WTC11 (cell line): ENCODE results near the gene TIMM29. TPM values are rescaled to one million over a fixed set of nuclear protein-coding genes. Genes with fewer than 3 reads are reported as not detected.

Source experiments
- ATAC-seq: fragments of 200-7000 bp; cut with Tn5 transposase; 2 replicates; pipeline ENCODE4 v1.10.0; 2021; ENCODE audit warnings: mild to moderate bottlenecking, moderate library complexity
- Bru-seq: library from RNA; stranded (reverse); fragments of 400-500 nt; gene quantifications from one replicate; lab custom pipeline; 2021; lab: Mats Ljungman, UMichigan
- CTCF ChIA-PET: fragments of 300-600 bp; sonication (Branson Sonifier 250); formaldehyde crosslinking; loops from one replicate; lab custom pipeline; 2021; ENCODE audit warnings: antibody characterized with exemption; lab: Charles Lee
- POLR2A ChIA-PET: fragments of 350-600 bp; sonication (Branson Sonifier 250); formaldehyde crosslinking; loops from one replicate; lab custom pipeline; 2021; ENCODE audit warnings: antibody characterized with exemption; lab: Charles Lee
- DNase-seq: peaks from one replicate; pipeline ENCODE4 v3.0.0; 2021; ENCODE audit warnings: low spot score
- H3K27ac Mint-ChIP-seq: 2 replicates; pipeline ENCODE4 v1.8.0; 2021; ENCODE audit warnings: mixed read lengths
- H3K27me3 Mint-ChIP-seq: 2 replicates; pipeline ENCODE4 v1.8.0; 2021; ENCODE audit warnings: low read depth, mild to moderate bottlenecking, moderate library complexity, mixed read lengths
- H3K36me3 Mint-ChIP-seq: 2 replicates; pipeline ENCODE4 v1.8.0; 2021; ENCODE audit warnings: mixed read lengths
- H3K4me1 Mint-ChIP-seq: 2 replicates; pipeline ENCODE4 v1.8.0; 2022; ENCODE audit warnings: mixed read lengths
- H3K4me3 Mint-ChIP-seq: 2 replicates; pipeline ENCODE4 v1.8.0; 2021; ENCODE audit warnings: mild to moderate bottlenecking, moderate library complexity, mixed read lengths
- H3K9me3 Mint-ChIP-seq: 2 replicates; pipeline ENCODE4 v1.8.0; 2021; ENCODE audit warnings: mixed read lengths
- CREM ChIP-seq: sonication (generic); formaldehyde crosslinking; IDR thresholded peaks from 2 replicates; pipeline ENCODE4 v1.8.1; 2022; ENCODE audit warnings: mild to moderate bottlenecking, missing genetic modification reagents, moderate library complexity
- ELF4 ChIP-seq: sonication (generic); formaldehyde crosslinking; IDR thresholded peaks from 2 replicates; pipeline ENCODE4 v1.8.1; 2022; ENCODE audit warnings: low read depth, mild to moderate bottlenecking, moderate library complexity, missing genetic modification reagents
- EMX1 ChIP-seq: fragments of 250-450 bp; sonication (Bioruptor Pico); IDR thresholded peaks from 2 replicates; pipeline ENCODE4 v1.8.0; 2021; ENCODE audit warnings: mild to moderate bottlenecking
- FOXK1 ChIP-seq: sonication (generic); formaldehyde crosslinking; IDR thresholded peaks from 2 replicates; pipeline ENCODE4 v1.8.0; 2022; ENCODE audit warnings: mild to moderate bottlenecking, moderate library complexity, missing genetic modification reagents
- FOXP1 ChIP-seq: sonication (generic); formaldehyde crosslinking; IDR thresholded peaks from 2 replicates; pipeline ENCODE4 v1.8.0; 2022; ENCODE audit warnings: missing genetic modification reagents, mild to moderate bottlenecking, moderate library complexity, borderline replicate concordance
- GABPB1 ChIP-seq: sonication (generic); formaldehyde crosslinking; IDR thresholded peaks from 2 replicates; pipeline ENCODE4 v1.8.1; 2023; ENCODE audit warnings: mild to moderate bottlenecking, missing genetic modification reagents
- MXD4 ChIP-seq: fragments of 250-450 bp; sonication (Bioruptor Pico); IDR thresholded peaks from 2 replicates; pipeline ENCODE4 v1.8.0; 2021; ENCODE audit warnings: mild to moderate bottlenecking, moderate library complexity, borderline replicate concordance
- NFE2L1 ChIP-seq: sonication (generic); formaldehyde crosslinking; IDR thresholded peaks from 2 replicates; pipeline ENCODE4 v1.8.1; 2023; ENCODE audit warnings: missing genetic modification reagents
- PRRX2 ChIP-seq: fragments of 250-450 bp; sonication (Bioruptor Pico); IDR thresholded peaks from 2 replicates; pipeline ENCODE4 v1.8.0; 2021; ENCODE audit warnings: mild to moderate bottlenecking
- RELA ChIP-seq: sonication (generic); formaldehyde crosslinking; IDR thresholded peaks from 2 replicates; pipeline ENCODE4 v1.8.1; 2022; ENCODE audit warnings: missing genetic modification reagents, mild to moderate bottlenecking, borderline replicate concordance
- SMAD4 ChIP-seq: sonication (generic); formaldehyde crosslinking; IDR thresholded peaks from 2 replicates; pipeline ENCODE4 v1.8.0; 2022; ENCODE audit warnings: mild to moderate bottlenecking, missing genetic modification reagents
- TEAD1 ChIP-seq: sonication (generic); formaldehyde crosslinking; IDR thresholded peaks from 2 replicates; pipeline ENCODE4 v1.8.0; 2022; ENCODE audit warnings: mild to moderate bottlenecking, missing genetic modification reagents
- TEAD4 ChIP-seq: sonication (generic); formaldehyde crosslinking; IDR thresholded peaks from 2 replicates; pipeline ENCODE4 v1.8.0; 2022; ENCODE audit warnings: mild to moderate bottlenecking, missing genetic modification reagents
- ZNF219 ChIP-seq: sonication (generic); formaldehyde crosslinking; IDR thresholded peaks from 2 replicates; pipeline ENCODE4 v1.8.0; 2023; ENCODE audit warnings: missing genetic modification reagents, mild to moderate bottlenecking, borderline replicate concordance
- ZNF263 ChIP-seq: sonication (generic); formaldehyde crosslinking; IDR thresholded peaks from 2 replicates; pipeline ENCODE4 v1.8.1; 2022; ENCODE audit warnings: low read depth, mild to moderate bottlenecking, moderate library complexity, missing genetic modification reagents
- ZNF317 ChIP-seq: sonication (generic); formaldehyde crosslinking; IDR thresholded peaks from 2 replicates; pipeline ENCODE4 v1.8.1; 2023; ENCODE audit warnings: low read depth, mild to moderate bottlenecking, moderate library complexity, missing genetic modification reagents, borderline replicate concordance
- ZNF416 ChIP-seq: fragments of 250-450 bp; sonication (Bioruptor Pico); IDR thresholded peaks from 2 replicates; pipeline ENCODE4 v1.9.0; 2021; ENCODE audit warnings: mild to moderate bottlenecking, inconsistent platforms
- long read RNA-seq, 3 experiments: library from RNA in 1 of 3; library from capped mRNA in 1 of 3; library from polyadenylated mRNA in 1 of 3; unstranded in 2 of 3; stranded (forward) in 1 of 3; transcript quantifications; one replicate each; pipeline ENCODE4 v2.0.0, GENCODE V29; 2021
- total RNA-seq: library from RNA; stranded (reverse); gene quantifications from 3 replicates; pipeline ENCODE4 v1.2.3, GENCODE V29; 2021
- TF ChIP-seq, protein P1 (sequence below): sonication (generic); formaldehyde crosslinking; IDR thresholded peaks from 2 replicates; pipeline ENCODE4 v1.8.1; 2023; ENCODE audit warnings: mild to moderate bottlenecking, missing genetic modification reagents
- TF ChIP-seq, protein P2 (sequence below): sonication (generic); formaldehyde crosslinking; IDR thresholded peaks from 2 replicates; pipeline ENCODE4 v1.8.0; 2023; ENCODE audit warnings: missing genetic modification reagents
- TF ChIP-seq, protein P3 (sequence below): fragments of 250-450 bp; sonication (Bioruptor Pico); IDR thresholded peaks from 2 replicates; pipeline ENCODE4 v1.9.0; 2021; ENCODE audit warnings: mild to moderate bottlenecking, borderline replicate concordance
- TF ChIP-seq, protein P4 (sequence below): sonication (generic); formaldehyde crosslinking; IDR thresholded peaks from 2 replicates; pipeline ENCODE4 v1.8.0; 2022; ENCODE audit warnings: mild to moderate bottlenecking, missing genetic modification reagents
- TF ChIP-seq, protein P5 (sequence below): sonication (generic); formaldehyde crosslinking; conservative IDR thresholded peaks from 2 replicates; pipeline ENCODE4 v1.8.1; 2022; ENCODE audit warnings: mild to moderate bottlenecking, missing genetic modification reagents
- TF ChIP-seq, protein P6 (sequence below): sonication (generic); formaldehyde crosslinking; IDR thresholded peaks from 2 replicates; pipeline ENCODE4 v1.8.1; 2022; ENCODE audit warnings: missing genetic modification reagents, borderline replicate concordance
- TF ChIP-seq, protein P7 (sequence below): sonication (generic); formaldehyde crosslinking; IDR thresholded peaks from 2 replicates; pipeline ENCODE4 v1.8.0; 2022; ENCODE audit warnings: mild to moderate bottlenecking, missing genetic modification reagents

TIMM29 gene
- total RNA-seq (30.0 to 33.8 TPM (median 32.0 TPM) in 3 replicates), Bru-seq, nascent RNA (percentile 81 among the genes with signal in this experiment)
- long read RNA-seq, experiment 1, transcript TIMM29-201 (2 exons, 1,425 nt): major isoform, 64 of 70 reads
- long read RNA-seq, experiment 1, partial matches to known transcripts: 0 of 70 reads
- long read RNA-seq, experiment 1, other reads (novel, unspliced or antisense): 6 of 70 reads
- long read RNA-seq, experiment 2, transcript TIMM29-201 (2 exons, 1,425 nt): major isoform, 23 of 34 reads
- long read RNA-seq, experiment 2, partial matches to known transcripts: 2 of 34 reads
- long read RNA-seq, experiment 2, other reads (novel, unspliced or antisense): 9 of 34 reads
- long read RNA-seq, experiment 3: 0 reads

DNA sequence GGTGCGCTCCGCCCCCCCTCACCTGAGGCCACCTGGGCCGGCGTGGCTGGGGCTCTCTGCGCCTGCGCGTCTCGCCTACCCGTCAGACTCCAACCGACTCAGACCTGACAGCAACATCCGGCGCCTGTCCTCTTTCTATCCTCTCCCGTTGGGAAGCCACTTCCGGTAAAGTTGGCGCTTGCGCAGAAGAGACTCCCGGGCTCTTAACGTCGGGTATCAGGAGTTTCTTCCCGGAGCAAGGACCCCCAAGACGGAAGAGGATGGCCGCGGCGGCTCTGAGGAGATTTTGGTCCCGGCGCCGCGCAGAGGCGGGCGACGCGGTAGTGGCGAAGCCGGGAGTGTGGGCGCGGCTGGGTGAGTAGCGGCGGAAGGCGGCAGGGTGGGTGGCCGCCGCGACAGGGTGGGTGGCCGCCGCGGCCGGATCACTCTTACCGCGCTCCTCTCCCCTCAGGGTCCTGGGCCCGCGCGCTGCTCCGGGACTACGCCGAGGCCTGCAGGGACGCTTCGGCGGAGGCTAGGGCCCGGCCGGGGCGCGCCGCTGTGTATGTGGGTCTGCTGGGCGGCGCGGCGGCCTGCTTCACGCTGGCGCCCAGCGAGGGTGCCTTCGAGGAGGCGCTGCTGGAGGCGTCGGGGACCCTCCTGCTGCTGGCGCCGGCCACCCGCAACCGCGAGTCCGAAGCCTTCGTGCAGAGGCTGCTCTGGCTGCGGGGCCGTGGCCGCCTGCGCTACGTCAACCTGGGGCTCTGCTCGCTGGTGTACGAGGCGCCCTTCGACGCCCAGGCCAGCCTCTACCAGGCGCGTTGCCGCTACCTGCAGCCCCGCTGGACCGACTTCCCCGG, at the start of gene TIMM29, which contains the start of gene YIPF2:
Gene TIMM29, plus strand, starts transcription at position 249 of the 839 bp plus-strand sequence. Its CDS starts 12 bp downstream, at position 261.
Gene YIPF2, minus strand, starts transcription at position 77 of the 839 bp plus-strand sequence. CDS start 229 bp downstream, outside the sequence.
- ChIA-PET POLR2A (no interaction called here), CTCF (no interaction called here)
- DNase-seq (peak; percentile 98), ATAC-seq (peak; percentile 90)
- H3K4me3 Mint-ChIP-seq: peak within 1 kb of the TSS; percentile 85
- 0 out of 2 replicates have a peak within 1 kb of the TSS, but pooled peaks have one; percentile 27 for H3K27ac Mint-ChIP-seq
- H3K36me3 Mint-ChIP-seq: peaks cover 12% of the 10 kb centered on the region; the same call in 1 of the 2 replicates
- H3K9me3 Mint-ChIP-seq: no peaks in the 10 kb centered on the region
- peaks cover 11% of the 10 kb centered on the region; the same call in 1 of the 2 replicates for H3K4me1 Mint-ChIP-seq
- no peaks in the 10 kb centered on the region for H3K27me3 Mint-ChIP-seq
- TF ChIP-seq, protein P1, sequence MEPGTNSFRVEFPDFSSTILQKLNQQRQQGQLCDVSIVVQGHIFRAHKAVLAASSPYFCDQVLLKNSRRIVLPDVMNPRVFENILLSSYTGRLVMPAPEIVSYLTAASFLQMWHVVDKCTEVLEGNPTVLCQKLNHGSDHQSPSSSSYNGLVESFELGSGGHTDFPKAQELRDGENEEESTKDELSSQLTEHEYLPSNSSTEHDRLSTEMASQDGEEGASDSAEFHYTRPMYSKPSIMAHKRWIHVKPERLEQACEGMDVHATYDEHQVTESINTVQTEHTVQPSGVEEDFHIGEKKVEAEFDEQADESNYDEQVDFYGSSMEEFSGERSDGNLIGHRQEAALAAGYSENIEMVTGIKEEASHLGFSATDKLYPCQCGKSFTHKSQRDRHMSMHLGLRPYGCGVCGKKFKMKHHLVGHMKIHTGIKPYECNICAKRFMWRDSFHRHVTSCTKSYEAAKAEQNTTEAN (CRISPR knock-in tag): no peak; the same call in 1 of the 2 replicates
- TF ChIP-seq SMAD4 (CRISPR knock-in tag) (no peak), TEAD4 (CRISPR knock-in tag) (peak; percentile 9; the same call in 1 of the 2 replicates), NFE2L1 (no peak), TEAD1 (CRISPR knock-in tag) (peak; percentile 56; the same call in 1 of the 2 replicates), ZNF416 (CRISPR knock-in tag) (no peak), PRRX2 (CRISPR knock-in tag) (no peak), ZNF317 (CRISPR knock-in tag) (no peak), FOXP1 (CRISPR knock-in tag) (0 out of 2 replicates have a peak, but pooled peaks have one; percentile 43), CREM (CRISPR knock-in tag) (peak; percentile 84), EMX1 (no peak), ZNF219 (CRISPR knock-in tag) (0 out of 2 replicates have a peak, but pooled peaks have one; percentile 38), FOXK1 (CRISPR knock-in tag) (peak; percentile 99), RELA (CRISPR knock-in tag) (no peak; the same call in 1 of the 2 replicates), ZNF263 (CRISPR knock-in tag) (no peak), MXD4 (no peak), GABPB1 (CRISPR knock-in tag) (peak; percentile 97), ELF4 (CRISPR knock-in tag) (no peak)
- TF ChIP-seq, protein P2, sequence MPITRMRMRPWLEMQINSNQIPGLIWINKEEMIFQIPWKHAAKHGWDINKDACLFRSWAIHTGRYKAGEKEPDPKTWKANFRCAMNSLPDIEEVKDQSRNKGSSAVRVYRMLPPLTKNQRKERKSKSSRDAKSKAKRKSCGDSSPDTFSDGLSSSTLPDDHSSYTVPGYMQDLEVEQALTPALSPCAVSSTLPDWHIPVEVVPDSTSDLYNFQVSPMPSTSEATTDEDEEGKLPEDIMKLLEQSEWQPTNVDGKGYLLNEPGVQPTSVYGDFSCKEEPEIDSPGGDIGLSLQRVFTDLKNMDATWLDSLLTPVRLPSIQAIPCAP (CRISPR knock-in tag): 0 out of 2 replicates have a peak, but pooled peaks have one; percentile 31
- TF ChIP-seq, protein P3, sequence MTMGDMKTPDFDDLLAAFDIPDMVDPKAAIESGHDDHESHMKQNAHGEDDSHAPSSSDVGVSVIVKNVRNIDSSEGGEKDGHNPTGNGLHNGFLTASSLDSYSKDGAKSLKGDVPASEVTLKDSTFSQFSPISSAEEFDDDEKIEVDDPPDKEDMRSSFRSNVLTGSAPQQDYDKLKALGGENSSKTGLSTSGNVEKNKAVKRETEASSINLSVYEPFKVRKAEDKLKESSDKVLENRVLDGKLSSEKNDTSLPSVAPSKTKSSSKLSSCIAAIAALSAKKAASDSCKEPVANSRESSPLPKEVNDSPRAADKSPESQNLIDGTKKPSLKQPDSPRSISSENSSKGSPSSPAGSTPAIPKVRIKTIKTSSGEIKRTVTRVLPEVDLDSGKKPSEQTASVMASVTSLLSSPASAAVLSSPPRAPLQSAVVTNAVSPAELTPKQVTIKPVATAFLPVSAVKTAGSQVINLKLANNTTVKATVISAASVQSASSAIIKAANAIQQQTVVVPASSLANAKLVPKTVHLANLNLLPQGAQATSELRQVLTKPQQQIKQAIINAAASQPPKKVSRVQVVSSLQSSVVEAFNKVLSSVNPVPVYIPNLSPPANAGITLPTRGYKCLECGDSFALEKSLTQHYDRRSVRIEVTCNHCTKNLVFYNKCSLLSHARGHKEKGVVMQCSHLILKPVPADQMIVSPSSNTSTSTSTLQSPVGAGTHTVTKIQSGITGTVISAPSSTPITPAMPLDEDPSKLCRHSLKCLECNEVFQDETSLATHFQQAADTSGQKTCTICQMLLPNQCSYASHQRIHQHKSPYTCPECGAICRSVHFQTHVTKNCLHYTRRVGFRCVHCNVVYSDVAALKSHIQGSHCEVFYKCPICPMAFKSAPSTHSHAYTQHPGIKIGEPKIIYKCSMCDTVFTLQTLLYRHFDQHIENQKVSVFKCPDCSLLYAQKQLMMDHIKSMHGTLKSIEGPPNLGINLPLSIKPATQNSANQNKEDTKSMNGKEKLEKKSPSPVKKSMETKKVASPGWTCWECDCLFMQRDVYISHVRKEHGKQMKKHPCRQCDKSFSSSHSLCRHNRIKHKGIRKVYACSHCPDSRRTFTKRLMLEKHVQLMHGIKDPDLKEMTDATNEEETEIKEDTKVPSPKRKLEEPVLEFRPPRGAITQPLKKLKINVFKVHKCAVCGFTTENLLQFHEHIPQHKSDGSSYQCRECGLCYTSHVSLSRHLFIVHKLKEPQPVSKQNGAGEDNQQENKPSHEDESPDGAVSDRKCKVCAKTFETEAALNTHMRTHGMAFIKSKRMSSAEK (CRISPR knock-in tag): no peak
- TF ChIP-seq, protein P4, sequence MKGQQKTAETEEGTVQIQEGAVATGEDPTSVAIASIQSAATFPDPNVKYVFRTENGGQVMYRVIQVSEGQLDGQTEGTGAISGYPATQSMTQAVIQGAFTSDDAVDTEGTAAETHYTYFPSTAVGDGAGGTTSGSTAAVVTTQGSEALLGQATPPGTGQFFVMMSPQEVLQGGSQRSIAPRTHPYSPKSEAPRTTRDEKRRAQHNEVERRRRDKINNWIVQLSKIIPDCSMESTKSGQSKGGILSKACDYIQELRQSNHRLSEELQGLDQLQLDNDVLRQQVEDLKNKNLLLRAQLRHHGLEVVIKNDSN: peak; percentile 23; the same call in 1 of the 2 replicates
- TF ChIP-seq, protein P5, sequence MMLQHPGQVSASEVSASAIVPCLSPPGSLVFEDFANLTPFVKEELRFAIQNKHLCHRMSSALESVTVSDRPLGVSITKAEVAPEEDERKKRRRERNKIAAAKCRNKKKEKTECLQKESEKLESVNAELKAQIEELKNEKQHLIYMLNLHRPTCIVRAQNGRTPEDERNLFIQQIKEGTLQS: no peak
- TF ChIP-seq, protein P6, sequence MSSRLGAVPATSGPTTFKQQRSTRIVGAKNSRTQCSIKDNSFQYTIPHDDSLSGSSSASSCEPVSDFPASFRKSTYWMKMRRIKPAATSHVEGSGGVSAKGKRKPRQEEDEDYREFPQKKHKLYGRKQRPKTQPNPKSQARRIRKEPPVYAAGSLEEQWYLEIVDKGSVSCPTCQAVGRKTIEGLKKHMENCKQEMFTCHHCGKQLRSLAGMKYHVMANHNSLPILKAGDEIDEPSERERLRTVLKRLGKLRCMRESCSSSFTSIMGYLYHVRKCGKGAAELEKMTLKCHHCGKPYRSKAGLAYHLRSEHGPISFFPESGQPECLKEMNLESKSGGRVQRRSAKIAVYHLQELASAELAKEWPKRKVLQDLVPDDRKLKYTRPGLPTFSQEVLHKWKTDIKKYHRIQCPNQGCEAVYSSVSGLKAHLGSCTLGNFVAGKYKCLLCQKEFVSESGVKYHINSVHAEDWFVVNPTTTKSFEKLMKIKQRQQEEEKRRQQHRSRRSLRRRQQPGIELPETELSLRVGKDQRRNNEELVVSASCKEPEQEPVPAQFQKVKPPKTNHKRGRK: no peak
- TF ChIP-seq, protein P7, sequence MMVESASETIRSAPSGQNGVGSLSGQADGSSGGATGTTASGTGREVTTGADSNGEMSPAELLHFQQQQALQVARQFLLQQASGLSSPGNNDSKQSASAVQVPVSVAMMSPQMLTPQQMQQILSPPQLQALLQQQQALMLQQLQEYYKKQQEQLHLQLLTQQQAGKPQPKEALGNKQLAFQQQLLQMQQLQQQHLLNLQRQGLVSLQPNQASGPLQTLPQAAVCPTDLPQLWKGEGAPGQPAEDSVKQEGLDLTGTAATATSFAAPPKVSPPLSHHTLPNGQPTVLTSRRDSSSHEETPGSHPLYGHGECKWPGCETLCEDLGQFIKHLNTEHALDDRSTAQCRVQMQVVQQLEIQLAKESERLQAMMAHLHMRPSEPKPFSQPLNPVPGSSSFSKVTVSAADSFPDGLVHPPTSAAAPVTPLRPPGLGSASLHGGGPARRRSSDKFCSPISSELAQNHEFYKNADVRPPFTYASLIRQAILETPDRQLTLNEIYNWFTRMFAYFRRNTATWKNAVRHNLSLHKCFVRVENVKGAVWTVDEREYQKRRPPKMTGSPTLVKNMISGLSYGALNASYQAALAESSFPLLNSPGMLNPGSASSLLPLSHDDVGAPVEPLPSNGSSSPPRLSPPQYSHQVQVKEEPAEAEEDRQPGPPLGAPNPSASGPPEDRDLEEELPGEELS (CRISPR knock-in tag): peak; percentile 76
